GM19395 (cell line): ENCODE data around the gene SKOR1.

Experiments
- ATAC-seq: cut with Tn5 transposase; IDR thresholded peaks from one replicate; pipeline ENCODE4 v1.9.1; 2021; ENCODE audit warnings: mild to moderate bottlenecking, moderate library complexity; ENCODE audit not compliant: unreplicated experiment

SKOR1 gene

GRCh38 chr15:67815036-67815592, 10.2 kb upstream of the SKOR1 start:
- no peak for ATAC-seq

GRCh38 chr15:67816668-67817067, 8.6 kb upstream of the SKOR1 start:
- ATAC-seq = no peak

- ATAC-seq = no peak
These were observed 6.8 kb upstream of the SKOR1 start for GRCh38 chr15:67818464-67818863.

GRCh38 chr15:67819636-67820035, 5.7 kb upstream of the SKOR1 start:
- ATAC-seq = no peak

- ATAC-seq = no peak
These were observed 5.0 kb upstream of the SKOR1 start for GRCh38 chr15:67820122-67820991.

GRCh38 chr15:67820992-67821783, 4.1 kb upstream of the SKOR1 start:
- ATAC-seq = no peak

- ATAC-seq = no peak
These were observed 3.4 kb upstream of the SKOR1 start for GRCh38 chr15:67821784-67822440.

- no peak for ATAC-seq
These were observed 2.6 kb upstream of the SKOR1 start for GRCh38 chr15:67822537-67823313.

GRCh38 chr15:67823314-67824196, 1.8 kb upstream of the SKOR1 start:
- ATAC-seq = no peak

- ATAC-seq = no peak
These were observed 926 bp upstream of the SKOR1 start for GRCh38 chr15:67824197-67824968.

- no peak for ATAC-seq
These were observed 790 bp downstream of the SKOR1 start for GRCh38 chr15:67825881-67826716.

- ATAC-seq = no peak
These were observed 1.6 kb downstream of the SKOR1 start for GRCh38 chr15:67826717-67827561.

GRCh38 chr15:67827562-67828277, 2.4 kb downstream of the SKOR1 start:
- ATAC-seq = no peak

- no peak for ATAC-seq
These were observed 3.1 kb downstream of the SKOR1 start for GRCh38 chr15:67828278-67828968.

GRCh38 chr15:67828969-67829646, 3.8 kb downstream of the SKOR1 start:
- no peak for ATAC-seq
